ENCODE measurements around the gene NFKBIE. TPM values are rescaled to one million over a fixed set of nuclear protein-coding genes. Genes with fewer than 3 reads are reported as not detected.

Gene NFKBIE
- total and polyA plus RNA-seq, 2 of the 13 experiments (the other 11 are each of a cell fraction or from before 2014, with no cell fraction given), result 6.7 to 14.5 TPM

DNA sequence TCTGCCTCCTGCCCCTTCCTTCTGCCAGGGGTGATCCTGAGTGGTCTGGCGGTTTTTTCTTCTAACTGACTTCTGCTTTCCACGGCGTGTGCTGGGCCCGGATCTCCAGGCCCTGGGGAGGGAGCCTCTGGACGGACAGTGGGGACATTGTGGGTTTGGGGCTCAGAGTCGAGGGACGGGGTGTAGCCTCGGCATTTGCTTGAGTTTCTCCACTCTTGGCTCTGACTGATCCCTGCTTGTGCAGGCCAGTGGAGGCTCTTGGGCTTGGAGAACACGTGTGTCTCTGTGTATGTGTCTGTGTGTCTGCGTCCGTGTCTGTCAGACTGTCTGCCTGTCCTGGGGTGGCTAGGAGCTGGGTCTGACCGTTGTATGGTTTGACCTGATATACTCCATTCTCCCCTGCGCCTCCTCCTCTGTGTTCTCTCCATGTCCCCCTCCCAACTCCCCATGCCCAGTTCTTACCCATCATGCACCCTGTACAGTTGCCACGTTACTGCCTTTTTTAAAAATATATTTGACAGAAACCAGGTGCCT, 31.7 kb downstream of the NFKBIE start:
- Histone ChIP-seq H3K4me1 (ENCODE audit: insufficient read depth, low read length) (peaks cover 53% of the 10 kb centered on the region), H3K4me3 (replicated peaks in 1 of 3; ENCODE audit: insufficient read depth in 1 of 3, low read depth in 2 of 3, low read length in 3 of 3) (no peak overlapping the region), H3K27me3 (ENCODE audit: control insufficient read depth in 1 of 2, insufficient read depth in 2 of 2, low read length in 2 of 2) (no peaks in the 10 kb centered on the region), H4K20me1 (ENCODE audit: insufficient read depth, low read length) (no peaks in the 10 kb centered on the region), H3K36me3 (replicated peaks in 1 of 2; ENCODE audit: control insufficient read depth in 1 of 2, insufficient read depth in 2 of 2, low read length in 2 of 2) (peaks cover 11 to 24% of the 10 kb centered on the region in 2 experiments), H3K79me2 (ENCODE audit: insufficient read depth, low read length) (no peaks in the 10 kb centered on the region), H3K27ac (ENCODE audit: extremely low read length, insufficient read depth, low read length) (no peak overlapping the region), H3K9ac (ENCODE audit: insufficient read depth, low read depth, low read length) (no peak overlapping the region), H3K4me2 (ENCODE audit: low read depth, low read length) (no peak overlapping the region), H2AFZ (ENCODE audit: low read length) (no peak overlapping the region), H3K9me3 (ENCODE audit: low read length) (no peaks in the 10 kb centered on the region)
- intact Hi-C loops (cut with micrococcal nuclease; ENCODE audit: unreplicated experiment), result loop anchor here (1.0 to 2.0 kb wide), 3 partner anchors 12 to 137 kb away; no protein-coding TSS in a partner anchor
- no TSS peak for BruUV-seq (replicated peaks)
- POLR2A ChIA-PET, result interaction anchor here (3.2 to 3.7 kb wide), 2 partner anchors 10 to 13 kb away, joined by 20 to 48 read pairs; partner anchors contain the start of genes HSP90AB1 and SLC29A1
- in situ Hi-C loops (cut with HindIII; ENCODE audit: extremely low pct_ligation_motif_present, low pct_unique_long_range_greater_than_20kb), result no loop called here
- no peak for ATAC-seq
- CTCF ChIA-PET (ENCODE audit: low intra/inter-chr PET ratio, low total read pairs), result interaction anchor here (2.0 to 5.3 kb wide), 4 partner anchors 11 to 138 kb away, joined by 10 to 38 read pairs (median 27); partner anchors contain the start of gene SLC29A1
- no peak for FAIRE-seq
- DNase-seq (ENCODE audit: low spot score), result no peak
- 95% methylated on average over 12 of the region's 14 CpGs for WGBS (ENCODE audit: low lambda C conversion rate)
- TF ChIP-seq, protein P1, sequence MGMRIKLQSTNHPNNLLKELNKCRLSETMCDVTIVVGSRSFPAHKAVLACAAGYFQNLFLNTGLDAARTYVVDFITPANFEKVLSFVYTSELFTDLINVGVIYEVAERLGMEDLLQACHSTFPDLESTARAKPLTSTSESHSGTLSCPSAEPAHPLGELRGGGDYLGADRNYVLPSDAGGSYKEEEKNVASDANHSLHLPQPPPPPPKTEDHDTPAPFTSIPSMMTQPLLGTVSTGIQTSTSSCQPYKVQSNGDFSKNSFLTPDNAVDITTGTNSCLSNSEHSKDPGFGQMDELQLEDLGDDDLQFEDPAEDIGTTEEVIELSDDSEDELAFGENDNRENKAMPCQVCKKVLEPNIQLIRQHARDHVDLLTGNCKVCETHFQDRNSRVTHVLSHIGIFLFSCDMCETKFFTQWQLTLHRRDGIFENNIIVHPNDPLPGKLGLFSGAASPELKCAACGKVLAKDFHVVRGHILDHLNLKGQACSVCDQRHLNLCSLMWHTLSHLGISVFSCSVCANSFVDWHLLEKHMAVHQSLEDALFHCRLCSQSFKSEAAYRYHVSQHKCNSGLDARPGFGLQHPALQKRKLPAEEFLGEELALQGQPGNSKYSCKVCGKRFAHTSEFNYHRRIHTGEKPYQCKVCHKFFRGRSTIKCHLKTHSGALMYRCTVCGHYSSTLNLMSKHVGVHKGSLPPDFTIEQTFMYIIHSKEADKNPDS (CRISPR knock-in tag; IDR thresholded peaks at IDR 0.05), result peak; percentile 89; the same call in 1 of the 2 replicates
- TF ChIP-seq, protein P2, sequence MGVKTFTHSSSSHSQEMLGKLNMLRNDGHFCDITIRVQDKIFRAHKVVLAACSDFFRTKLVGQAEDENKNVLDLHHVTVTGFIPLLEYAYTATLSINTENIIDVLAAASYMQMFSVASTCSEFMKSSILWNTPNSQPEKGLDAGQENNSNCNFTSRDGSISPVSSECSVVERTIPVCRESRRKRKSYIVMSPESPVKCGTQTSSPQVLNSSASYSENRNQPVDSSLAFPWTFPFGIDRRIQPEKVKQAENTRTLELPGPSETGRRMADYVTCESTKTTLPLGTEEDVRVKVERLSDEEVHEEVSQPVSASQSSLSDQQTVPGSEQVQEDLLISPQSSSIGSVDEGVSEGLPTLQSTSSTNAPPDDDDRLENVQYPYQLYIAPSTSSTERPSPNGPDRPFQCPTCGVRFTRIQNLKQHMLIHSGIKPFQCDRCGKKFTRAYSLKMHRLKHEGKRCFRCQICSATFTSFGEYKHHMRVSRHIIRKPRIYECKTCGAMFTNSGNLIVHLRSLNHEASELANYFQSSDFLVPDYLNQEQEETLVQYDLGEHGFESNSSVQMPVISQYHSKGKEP (CRISPR knock-in tag; IDR thresholded peaks at IDR 0.05), result no peak
- no peak for TF ChIP-seq SRF (IDR thresholded peaks at IDR 0.05; ENCODE audit: low read depth, low read length)
- TF ChIP-seq EHMT2 (IDR thresholded peaks at IDR 0.05; ENCODE audit: borderline replicate concordance, low read depth, low read length), result no peak
- no peak for TF ChIP-seq SP4 (CRISPR knock-in tag; IDR thresholded peaks at IDR 0.05)
- TF ChIP-seq DPF2 (CRISPR knock-in tag; IDR thresholded peaks at IDR 0.05; ENCODE audit: borderline replicate concordance, low read depth), result no peak
- TF ChIP-seq SIX4 (CRISPR knock-in tag; IDR thresholded peaks at IDR 0.05), result no peak
- TF ChIP-seq ATF7 (IDR thresholded peaks at IDR 0.05), result no peak
- TF ChIP-seq ATF7 (CRISPR knock-in tag; IDR thresholded peaks at IDR 0.05), result 0 out of 2 replicates have a peak, but pooled peaks have one; percentile 45
- TF ChIP-seq ZKSCAN8 (CRISPR knock-in tag; IDR thresholded peaks at IDR 0.05; ENCODE audit: borderline replicate concordance), result no peak
- TF ChIP-seq, protein P3, sequence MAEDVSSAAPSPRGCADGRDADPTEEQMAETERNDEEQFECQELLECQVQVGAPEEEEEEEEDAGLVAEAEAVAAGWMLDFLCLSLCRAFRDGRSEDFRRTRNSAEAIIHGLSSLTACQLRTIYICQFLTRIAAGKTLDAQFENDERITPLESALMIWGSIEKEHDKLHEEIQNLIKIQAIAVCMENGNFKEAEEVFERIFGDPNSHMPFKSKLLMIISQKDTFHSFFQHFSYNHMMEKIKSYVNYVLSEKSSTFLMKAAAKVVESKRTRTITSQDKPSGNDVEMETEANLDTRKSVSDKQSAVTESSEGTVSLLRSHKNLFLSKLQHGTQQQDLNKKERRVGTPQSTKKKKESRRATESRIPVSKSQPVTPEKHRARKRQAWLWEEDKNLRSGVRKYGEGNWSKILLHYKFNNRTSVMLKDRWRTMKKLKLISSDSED (CRISPR knock-in tag; IDR thresholded peaks at IDR 0.05), result no peak
- no peak for TF ChIP-seq ZNF260 (CRISPR knock-in tag; IDR thresholded peaks at IDR 0.05; ENCODE audit: borderline replicate concordance, low read depth)
- TF ChIP-seq, protein P4, sequence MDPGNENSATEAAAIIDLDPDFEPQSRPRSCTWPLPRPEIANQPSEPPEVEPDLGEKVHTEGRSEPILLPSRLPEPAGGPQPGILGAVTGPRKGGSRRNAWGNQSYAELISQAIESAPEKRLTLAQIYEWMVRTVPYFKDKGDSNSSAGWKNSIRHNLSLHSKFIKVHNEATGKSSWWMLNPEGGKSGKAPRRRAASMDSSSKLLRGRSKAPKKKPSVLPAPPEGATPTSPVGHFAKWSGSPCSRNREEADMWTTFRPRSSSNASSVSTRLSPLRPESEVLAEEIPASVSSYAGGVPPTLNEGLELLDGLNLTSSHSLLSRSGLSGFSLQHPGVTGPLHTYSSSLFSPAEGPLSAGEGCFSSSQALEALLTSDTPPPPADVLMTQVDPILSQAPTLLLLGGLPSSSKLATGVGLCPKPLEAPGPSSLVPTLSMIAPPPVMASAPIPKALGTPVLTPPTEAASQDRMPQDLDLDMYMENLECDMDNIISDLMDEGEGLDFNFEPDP (CRISPR knock-in tag; conservative IDR thresholded peaks at IDR 0.05), result 0 out of 2 replicates have a peak, but pooled peaks have one; percentile 5
- peak; percentile 19; the same call in 1 of the 2 replicates for TF ChIP-seq PITX1 (CRISPR knock-in tag; IDR thresholded peaks at IDR 0.05)
- TF ChIP-seq FOXJ3 (CRISPR knock-in tag; IDR thresholded peaks at IDR 0.05; ENCODE audit: borderline replicate concordance), result no peak
- TF ChIP-seq MTF2 (CRISPR knock-in tag; IDR thresholded peaks at IDR 0.05; ENCODE audit: borderline replicate concordance), result 0 out of 2 replicates have a peak, but pooled peaks have one; percentile 31
- no peak for TF ChIP-seq ZNF235 (CRISPR knock-in tag; IDR thresholded peaks at IDR 0.05; ENCODE audit: borderline replicate concordance)

Measured in HepG2 (cell line).